PC-9 (cell line): ENCODE results near the gene HOXC10. TPM values are rescaled to one million over a fixed set of nuclear protein-coding genes. Genes with fewer than 3 reads are reported as not detected.

Experiments used
- BruUV-seq: library from RNA; stranded (reverse); fragments of 400-500 nt; replicated peaks from 2 replicates; lab custom pipeline; 2021; lab: Mats Ljungman, UMichigan
- CTCF ChIA-PET: fragments of 300-600 bp; sonication (Branson Sonifier 250); formaldehyde crosslinking; loops from one replicate; lab custom pipeline; 2022; ENCODE audit warnings: antibody characterized with exemption; lab: Charles Lee
- POLR2A ChIA-PET: fragments of 300-600 bp; sonication (Branson Sonifier 250); formaldehyde crosslinking; loops from one replicate; lab custom pipeline; 2022; ENCODE audit warnings: antibody characterized with exemption; ENCODE audit not compliant: unreplicated experiment; lab: Charles Lee
- DNase-seq, 2 experiments: peaks; one replicate each; pipeline versions ENCODE4 v3.0.0 to v3.0.0-alpha.2; 2015 to 2022; ENCODE audit warnings: mixed read lengths in 1 of 2
- H2AFZ ChIP-seq: fragments of 200-600 bp; sonication (generic); 2 replicates; pipeline ENCODE4 v1.8.1; 2017; ENCODE audit warnings: antibody characterized with exemption
- H3F3A ChIP-seq: fragments of 200-600 bp; sonication (generic); 2 replicates; pipeline ENCODE4 v1.8.1; 2017; ENCODE audit warnings: antibody characterized with exemption, mild to moderate bottlenecking, low read depth; ENCODE audit not compliant: insufficient read depth
- H3K27ac ChIP-seq: fragments of 200-600 bp; sonication (generic); 2 replicates; pipeline ENCODE4 v1.6.1; 2016; ENCODE audit warnings: mixed run types
- H3K27me3 ChIP-seq: fragments of 200-600 bp; sonication (generic); 2 replicates; pipeline ENCODE4 v1.6.1; 2016; ENCODE audit warnings: low read depth, mixed run types; ENCODE audit not compliant: insufficient read depth
- H3K36me3 ChIP-seq: fragments of 200-600 bp; sonication (generic); 2 replicates; pipeline ENCODE4 v1.6.1; 2016; ENCODE audit warnings: low read depth, mixed run types
- H3K4me1 ChIP-seq: fragments of 200-600 bp; sonication (generic); replicated peaks from 2 replicates; pipeline ENCODE4 v1.6.1; 2016; ENCODE audit warnings: mixed run types; ENCODE audit not compliant: insufficient read depth
- H3K4me2 ChIP-seq: fragments of 200-600 bp; sonication (generic); 2 replicates; pipeline ENCODE4 v1.6.1; 2017; ENCODE audit warnings: mixed run types
- H3K4me3 ChIP-seq: fragments of 200-600 bp; sonication (generic); 2 replicates; pipeline ENCODE4 v1.6.1; 2016; ENCODE audit warnings: mixed run types
- H3K79me2 ChIP-seq: fragments of 200-600 bp; sonication (generic); 2 replicates; pipeline ENCODE4 v1.6.1; 2017; ENCODE audit warnings: low read depth, mixed run types
- H3K9me2 ChIP-seq: fragments of 200-600 bp; sonication (generic); 2 replicates; pipeline ENCODE4 v1.8.1; 2017; ENCODE audit warnings: mild to moderate bottlenecking; ENCODE audit not compliant: insufficient read depth
- H3K9me3 ChIP-seq: fragments of 200-600 bp; sonication (generic); 2 replicates; pipeline ENCODE4 v1.8.1; 2016; ENCODE audit warnings: low read depth; ENCODE audit not compliant: insufficient read depth
- H4K20me1 ChIP-seq: fragments of 200-600 bp; sonication (generic); 2 replicates; pipeline ENCODE4 v1.8.1; 2017; ENCODE audit not compliant: insufficient read depth
- CTCF ChIP-seq: fragments of 200-600 bp; sonication (generic); conservative IDR thresholded peaks from 2 replicates; pipeline ENCODE4 v1.6.1; 2017; ENCODE audit warnings: mixed run types, antibody characterized with exemption, mild to moderate bottlenecking, moderate library complexity
- EZH2 ChIP-seq: fragments of 200-600 bp; sonication (generic); IDR thresholded peaks from 2 replicates; pipeline ENCODE4 v1.8.0; 2017; ENCODE audit warnings: antibody characterized with exemption, low read depth
- intact Hi-C: fragments of 100-400 bp; cut with micrococcal nuclease; formaldehyde crosslinking; loops from one replicate; pipeline ENCODE4 v1.10.0; 2022; ENCODE audit not compliant: unreplicated experiment
- total RNA-seq: library from RNA; stranded (reverse); gene quantifications from 2 replicates; pipeline ENCODE4 v1.2.3, GENCODE V29; 2021

The HOXC10 gene
- total RNA-seq, 1 experiment from 2014 or later, result 1.1 TPM

- ChIA-PET POLR2A (no interaction called here), CTCF (no interaction called here)
- intact Hi-C loops, result no loop called here
Observed at GRCh38 chr12:53963434-53964314, 21.3 kb upstream of the HOXC10 start.

GRCh38 chr12:53964315-53964713 is 20.6 kb upstream of the HOXC10 start:
- H3K4me1 ChIP-seq, result peaks cover 10% of the 10 kb centered on the region
- ChIA-PET CTCF (no interaction called here), POLR2A (no interaction called here)
- H3K36me3 ChIP-seq, result no peaks in the 10 kb centered on the region
- no peaks in the 10 kb centered on the region for H3K9me2 ChIP-seq
- H3K27ac ChIP-seq, result no peak overlapping the region
- intact Hi-C loops, result no loop called here
- H3K79me2 ChIP-seq, result no peaks in the 10 kb centered on the region
- H4K20me1 ChIP-seq, result no peaks in the 10 kb centered on the region; the same call in 1 of the 2 replicates
- no TSS peak for BruUV-seq
- no peak for DNase-seq
- no peak overlapping the region for H2AFZ ChIP-seq
- H3F3A ChIP-seq, result no peaks in the 10 kb centered on the region
- no peaks in the 10 kb centered on the region for H3K27me3 ChIP-seq
- no peak overlapping the region for H3K4me3 ChIP-seq
- TF ChIP-seq EZH2, result no peak
- no peaks in the 10 kb centered on the region for H3K9me3 ChIP-seq
- no peak overlapping the region for H3K4me2 ChIP-seq

More at GRCh38 chr12:53963434-53964314, 21.3 kb upstream of the HOXC10 start:
- H3K27ac ChIP-seq, result no peak overlapping the region
- no TSS peak for BruUV-seq
- peaks cover 10% of the 10 kb centered on the region for H3K4me1 ChIP-seq
- H3K27me3 ChIP-seq, result no peaks in the 10 kb centered on the region
- no peak overlapping the region for H2AFZ ChIP-seq
- H3K36me3 ChIP-seq, result no peaks in the 10 kb centered on the region
- no peaks in the 10 kb centered on the region for H3K9me2 ChIP-seq
- no peaks in the 10 kb centered on the region for H3F3A ChIP-seq
- no peaks in the 10 kb centered on the region for H3K79me2 ChIP-seq
- no peak overlapping the region for H3K4me2 ChIP-seq
- no peak overlapping the region for H3K4me3 ChIP-seq
- DNase-seq, result no peak
- TF ChIP-seq CTCF (no peak), EZH2 (no peak)
- H3K9me3 ChIP-seq, result no peaks in the 10 kb centered on the region
- no peaks in the 10 kb centered on the region; the same call in 1 of the 2 replicates for H4K20me1 ChIP-seq

- TF ChIP-seq EZH2, result no peak
- no peak for TF ChIP-seq CTCF
- POLR2A ChIA-PET, result interaction anchor here (0.6 kb wide), 1 partner anchor 238 kb away, joined by 4 read pairs; no protein-coding TSS in a partner anchor
Observed at GRCh38 chr12:53965281-53966084, 19.5 kb upstream of the HOXC10 start.

More at GRCh38 chr12:53965281-53966084, 19.5 kb upstream of the HOXC10 start:
- CTCF ChIA-PET, result interaction anchor here (0.6 kb wide), 1 partner anchor 244 kb away, joined by 6 read pairs; no protein-coding TSS in a partner anchor
- Histone ChIP-seq H3K79me2 (no peaks in the 10 kb centered on the region), H3K9me3 (no peaks in the 10 kb centered on the region), H3F3A (no peaks in the 10 kb centered on the region; the same call in 1 of the 2 replicates), H3K36me3 (no peaks in the 10 kb centered on the region), H4K20me1 (no peaks in the 10 kb centered on the region; the same call in 1 of the 2 replicates), H3K4me1 (peaks cover 10% of the 10 kb centered on the region), H3K9me2 (no peaks in the 10 kb centered on the region), H3K4me2 (no peak overlapping the region), H3K27ac (no peak overlapping the region), H3K27me3 (no peaks in the 10 kb centered on the region), H3K4me3 (no peak overlapping the region), H2AFZ (no peak overlapping the region)
- no TSS peak for BruUV-seq
- intact Hi-C loops, result no loop called here
- no peak for DNase-seq
